K562 (cell line): Measurements from ENCODE around the gene AAK1. TPM values are rescaled to one million over a fixed set of nuclear protein-coding genes. Genes with fewer than 3 reads are reported as not detected.
A peak's percentile ranks its signal among the peaks of the same experiment; 100 is the strongest.

ENCODE experiments used
- ATAC-seq: fragments of 200-7000 bp; cut with Tn5 transposase; 3 replicates; pipeline ENCODE4 v1.9.1; 2020; ENCODE audit warnings: moderate library complexity
- BruUV-seq: library from RNA; stranded (reverse); fragments of 400-500 nt; replicated peaks from 2 replicates; lab custom pipeline; 2021; lab: Mats Ljungman, UMichigan
- CTCF ChIA-PET: fragments of 300-600 bp; formaldehyde crosslinking; extraction: SDS; loops from one replicate; lab custom pipeline; 2021; ENCODE audit warnings: low intra/inter-chr PET ratio; lab: Yijun Ruan, JAX
- POLR2A ChIA-PET: fragments of 300-600, 350-650 bp; sonication (Branson Sonifier 250); formaldehyde crosslinking; extraction: SDS; loops from one replicate; lab custom pipeline; 2021; ENCODE audit warnings: antibody characterized with exemption, inconsistent platforms; lab: Yijun Ruan, JAX
- DNase-seq, 4 experiments: peaks; one replicate each; pipeline versions ENCODE4 v3.0.0 to v3.0.0-alpha.2; 2011 to 2018; ENCODE audit warnings: low spot score in 3 of 4, mixed read lengths in 3 of 4; ENCODE audit errors: extremely low read depth in 1 of 4
- FAIRE-seq: peaks from 2 replicates; lab custom pipeline; 2011; peaks lifted over from hg19 to GRCh38; lab: Jason Lieb, UNC
- H2AFZ ChIP-seq: 2 replicates; pipeline ENCODE4 v1.6.0; 2011; ENCODE audit warnings: low read depth, low read length, control low read depth, inconsistent platforms
- H3K27ac ChIP-seq: fragments of 200-600 bp; 3 replicates; pipeline ENCODE4 v1.8.0; 2011; ENCODE audit warnings: low read depth, mild to moderate bottlenecking, control low read depth, inconsistent platforms, low read length, moderate library complexity, mixed read lengths; ENCODE audit errors: extremely low read depth
- H3K27me3 ChIP-seq, 2 experiments: fragments of 300-600 bp in 1 of 2; 2 replicates in 1 of 2; 3 replicates in 1 of 2; pipeline versions ENCODE4 v1.6.0 to v1.8.0; 2011; ENCODE audit warnings: inconsistent platforms in 2 of 2, low read length in 2 of 2, mild to moderate bottlenecking in 1 of 2, mixed read lengths in 1 of 2, moderate library complexity in 1 of 2; ENCODE audit not compliant: control insufficient read depth in 2 of 2, insufficient read depth in 2 of 2
- H3K36me3 ChIP-seq: fragments of 300-600 bp; 3 replicates; pipeline ENCODE4 v1.8.0; 2011; ENCODE audit warnings: mild to moderate bottlenecking, low read length, inconsistent platforms; ENCODE audit not compliant: control insufficient read depth, insufficient read depth
- H3K4me1 ChIP-seq, 2 experiments: fragments of 200-600 bp in 1 of 2; replicated peaks in 1 of 2; 2 replicates in 1 of 2; 3 replicates in 1 of 2; pipeline versions ENCODE4 v1.5.1 to v1.8.0; 2011; ENCODE audit warnings: inconsistent platforms in 2 of 2, low read length in 2 of 2, mild to moderate bottlenecking in 1 of 2, mixed read lengths in 1 of 2, moderate library complexity in 1 of 2; ENCODE audit not compliant: control insufficient read depth in 2 of 2, insufficient read depth in 2 of 2
- H3K4me2 ChIP-seq: 2 replicates; pipeline ENCODE4 v1.6.1; 2011; ENCODE audit warnings: low read length, control low read depth, inconsistent platforms, mixed read lengths; ENCODE audit not compliant: insufficient read depth
- H3K4me3 ChIP-seq: fragments of 200-600 bp; sonication (generic), shearing (Covaris generic); 2 replicates; pipeline ENCODE4 v1.5.1; 2016; ENCODE audit warnings: control low read depth, inconsistent platforms
- H3K79me2 ChIP-seq: fragments of 200-600 bp; 3 replicates; pipeline ENCODE4 v1.8.0; 2011; ENCODE audit warnings: low read length, inconsistent platforms; ENCODE audit not compliant: control insufficient read depth, insufficient read depth
- H3K9ac ChIP-seq, 2 experiments: 2 replicates each; pipeline versions ENCODE4 v1.6.0 to v1.6.1; 2011; ENCODE audit warnings: low read depth in 2 of 2, low read length in 2 of 2, control low read depth in 1 of 2, inconsistent platforms in 1 of 2, mild to moderate bottlenecking in 1 of 2, mixed read lengths in 1 of 2; ENCODE audit not compliant: insufficient read depth in 1 of 2
- H3K9me1 ChIP-seq: one replicate; pipeline ENCODE4 v1.6.0; 2011; ENCODE audit warnings: inconsistent platforms, mild to moderate bottlenecking, low read length, moderate library complexity; ENCODE audit not compliant: control insufficient read depth, insufficient read depth
- H3K9me3 ChIP-seq: replicated peaks from 2 replicates; pipeline ENCODE4 v1.5.1; 2011; ENCODE audit warnings: low read depth, low read length, inconsistent platforms; ENCODE audit not compliant: control insufficient read depth, insufficient read depth
- H4K20me1 ChIP-seq: replicated peaks from 2 replicates; pipeline ENCODE4 v1.6.1; 2011; ENCODE audit warnings: low read length, inconsistent platforms, mixed read lengths; ENCODE audit not compliant: control insufficient read depth, insufficient read depth
- ARID1B ChIP-seq: fragments of 450-650 bp; IDR thresholded peaks from 2 replicates; pipeline ENCODE4 v1.6.1; 2016; ENCODE audit warnings: antibody characterized with exemption, mild to moderate bottlenecking, inconsistent platforms
- BCL6 ChIP-seq: fragments of 250-450 bp; sonication (Bioruptor Pico); IDR thresholded peaks from 2 replicates; pipeline ENCODE4 v1.4.0; 2020
- CAMTA2 ChIP-seq: fragments of 250-450 bp; sonication (Bioruptor Pico); conservative IDR thresholded peaks from 2 replicates; pipeline ENCODE4 v1.5.1; 2022
- CBFA2T3 ChIP-seq: fragments of 450-650 bp; IDR thresholded peaks from 2 replicates; pipeline ENCODE4 v1.6.1; 2017
- CCNT2 ChIP-seq: IDR thresholded peaks from 2 replicates; pipeline ENCODE4 v1.6.1; 2011; ENCODE audit warnings: borderline replicate concordance, low read depth, mild to moderate bottlenecking, moderate library complexity, mixed read lengths, low read length; ENCODE audit not compliant: insufficient read length; ENCODE audit errors: extremely low read depth
- CHD4 ChIP-seq: fragments of 200-600 bp; sonication (generic); IDR thresholded peaks from 3 replicates; pipeline ENCODE4 v1.6.1; 2012; ENCODE audit warnings: low read depth, mild to moderate bottlenecking, mixed read lengths, low read length, inconsistent platforms; ENCODE audit not compliant: insufficient read depth, insufficient replicate concordance, poor library complexity, severe bottlenecking
- CREM ChIP-seq: IDR thresholded peaks from 2 replicates; pipeline ENCODE4 v1.6.1; 2014; ENCODE audit warnings: antibody characterized with exemption, low read depth
- EHMT2 ChIP-seq: fragments of 450-650 bp; IDR thresholded peaks from 2 replicates; pipeline ENCODE4 v1.6.1; 2018; ENCODE audit warnings: antibody characterized with exemption
- ELF4 ChIP-seq: fragments of 450-650 bp; formaldehyde crosslinking; IDR thresholded peaks from 2 replicates; pipeline ENCODE4 v1.4.0; 2022; ENCODE audit warnings: missing genetic modification characterization
- EP400 ChIP-seq: fragments of 450-650 bp; IDR thresholded peaks from 2 replicates; pipeline ENCODE4 v1.6.1; 2017; ENCODE audit warnings: antibody characterized with exemption, mild to moderate bottlenecking, moderate library complexity
- GATAD2B ChIP-seq: fragments of 450-650 bp; IDR thresholded peaks from 2 replicates; pipeline ENCODE4 v1.6.1; 2017; ENCODE audit warnings: mild to moderate bottlenecking, borderline replicate concordance
- HDAC2 ChIP-seq: fragments of 450-650 bp; IDR thresholded peaks from 2 replicates; pipeline ENCODE4 v1.6.1; 2016; ENCODE audit warnings: mild to moderate bottlenecking
- HMG20A ChIP-seq: fragments of 450-650 bp; formaldehyde crosslinking; conservative IDR thresholded peaks from 2 replicates; pipeline ENCODE4 v1.4.0; 2020; ENCODE audit warnings: mild to moderate bottlenecking, mixed read lengths
- HNRNPH1 ChIP-seq: fragments of 200-400 bp; formaldehyde crosslinking; optimal IDR thresholded peaks from 2 replicates; pipeline ENCODE3; 2017; ENCODE audit warnings: low read depth, mild to moderate bottlenecking, low read length, moderate library complexity
- KLF10 ChIP-seq: fragments of 250-450 bp; sonication (Bioruptor Pico); IDR thresholded peaks from 2 replicates; pipeline ENCODE4 v1.6.1; 2021; ENCODE audit warnings: matching md5 sums
- PML ChIP-seq: IDR thresholded peaks from 2 replicates; pipeline ENCODE4 v1.6.1; 2012; ENCODE audit warnings: low read length, inconsistent platforms
- RBFOX2 ChIP-seq: fragments of 200-400 bp; formaldehyde crosslinking; IDR thresholded peaks from 2 replicates; pipeline ENCODE4 v1.6.1; 2017; ENCODE audit warnings: low read depth, mild to moderate bottlenecking, low read length, moderate library complexity
- SMAD3 ChIP-seq: fragments of 450-650 bp; formaldehyde crosslinking; conservative IDR thresholded peaks from 2 replicates; pipeline ENCODE4 v1.4.0; 2020; ENCODE audit warnings: mild to moderate bottlenecking
- ZEB2 ChIP-seq: fragments of 450-650 bp; IDR thresholded peaks from 2 replicates; pipeline ENCODE4 v1.6.1; 2016
- ZNF24 ChIP-seq: fragments of 450-650 bp; IDR thresholded peaks from 2 replicates; pipeline ENCODE4 v1.6.1; 2016
- ZNF696 ChIP-seq: fragments of 250-450 bp; sonication (Bioruptor Pico); conservative IDR thresholded peaks from 2 replicates; pipeline ENCODE4 v1.4.0; 2020; ENCODE audit warnings: mild to moderate bottlenecking, moderate library complexity
- WGBS: fragments of 100-300 bp; shearing (Covaris generic); methylation state at CpG from one replicate; pipeline ENCODE4 v1.1.6; 2016; ENCODE audit warnings: low coverage, mixed read lengths; ENCODE audit not compliant: insufficient coverage; ENCODE audit errors: missing lambda C conversion rate; 5-methylcytosine and 5-hydroxymethylcytosine counted together
- in situ Hi-C: fragments of 300-500 bp; cut with MboI; formaldehyde crosslinking; loops from 4 replicates; pipeline ENCODE4 v1.15.0; 2018; ENCODE audit warnings: inconsistent platforms, mixed read lengths
- intact Hi-C: fragments of 100-400 bp; cut with micrococcal nuclease; formaldehyde crosslinking; loops from 2 replicates; pipeline ENCODE4 v1.14.2; 2022
- polyA plus RNA-seq, 8 experiments: library from polyadenylated mRNA; depleted of rRNA in 4 of 8; stranded (reverse) in 5 of 8; unstranded in 3 of 8; fragments of >200 nt; fragmentation: Nextera tagmentation in 2 of 8; fragmentation: Illumina TruSeq in 1 of 8; extraction: Ambion mirVana in 2 of 8; extraction: Trizol in 1 of 8; gene quantifications; 2 replicates each; pipeline versions ENCODE4 v1.2.1 to v1.2.3, GENCODE V29; 2011 to 2014; ENCODE audit warnings: inconsistent platforms in 1 of 8, missing spikeins in 1 of 8
- total RNA-seq, 7 experiments: library from RNA; depleted of rRNA in 6 of 7; stranded (reverse); fragments of >200 nt in 6 of 7; fragmentation: Illumina TruSeq in 2 of 7; extraction: Trizol in 2 of 7; gene quantifications; 2 replicates each; pipeline versions ENCODE4 v1.2.1 to v1.2.3, GENCODE V29; 2011 to 2021; ENCODE audit warnings: low replicate concordance in 1 of 7
- TF ChIP-seq, protein P1 (sequence below): IDR thresholded peaks from 2 replicates; pipeline ENCODE4 v1.6.1; 2011; ENCODE audit warnings: borderline replicate concordance, low read depth, mild to moderate bottlenecking, moderate library complexity, low read length; ENCODE audit not compliant: insufficient read depth, poor library complexity, severe bottlenecking

AAK1 gene
- total and polyA plus RNA-seq, 9 of the 15 experiments (the other 6 are each of a cell fraction or from before 2014, with no cell fraction given) = 0.89 to 17.1 (median 6.0) TPM

DNA sequence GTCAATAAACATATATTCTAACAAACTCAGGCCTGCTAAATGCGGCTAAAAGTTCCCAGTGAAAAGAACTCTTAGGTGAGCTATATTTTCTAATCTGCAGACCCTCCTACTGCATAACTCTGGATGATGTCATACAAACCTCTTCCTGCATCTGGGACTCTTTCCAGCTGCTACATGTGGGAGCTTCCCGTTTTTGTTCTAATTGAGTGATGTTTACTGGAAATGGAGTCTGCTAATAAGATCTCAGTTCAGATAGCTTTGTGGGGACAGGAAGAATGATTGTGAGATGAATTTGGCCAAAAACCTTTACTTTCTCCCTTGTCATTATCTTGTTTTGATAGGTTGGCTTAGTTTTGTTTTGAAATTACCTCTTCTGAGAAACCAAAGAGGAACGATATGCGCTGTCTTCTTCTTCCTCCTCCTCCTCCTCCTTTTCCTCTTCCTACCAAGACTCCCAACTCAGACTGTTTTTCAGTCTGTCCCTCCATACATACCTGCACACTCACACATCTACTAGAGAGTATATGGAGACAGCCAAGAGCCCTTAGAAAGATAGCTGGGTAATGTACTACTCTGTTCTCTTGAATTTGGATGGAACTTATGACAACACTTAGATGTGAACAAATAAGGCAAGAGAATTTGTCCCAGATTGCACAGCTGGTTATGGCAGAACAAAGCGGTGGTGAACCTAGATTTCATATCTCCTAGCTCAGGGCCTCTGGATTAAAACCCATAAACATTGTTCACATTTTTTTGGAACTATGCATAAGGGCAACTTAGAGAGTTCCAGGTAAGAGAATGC is 39.8 kb upstream of the AAK1 start:
- in situ Hi-C loops = no loop called here
- FAIRE-seq (peak; percentile 65), DNase-seq (peak; percentile 38 to 66 (median 40)), ATAC-seq (peak; percentile 75)
- H4K20me1 ChIP-seq = no peaks in the 10 kb centered on the region
- peaks cover 0 to 23% of the 10 kb centered on the region in 2 experiments; a peak in 3 of 5 replicates for H3K4me1 ChIP-seq
- no peaks in the 10 kb centered on the region for H3K27me3 ChIP-seq
- H3K36me3 ChIP-seq = no peaks in the 10 kb centered on the region
- ChIA-PET POLR2A (interaction anchor here (0.5 to 1.8 kb wide), 12 partner anchors 8 to 625 kb away, joined by 3 to 7 read pairs (median 4); no protein-coding TSS in a partner anchor), CTCF (interaction anchor here (0.6 kb wide), 2 partner anchors 55 to 180 kb away, joined by 3 read pairs; no protein-coding TSS in a partner anchor)
- BruUV-seq = no TSS peak
- no peaks in the 10 kb centered on the region for H3K9me1 ChIP-seq
- 0% methylated on average over 5 of the region's 5 CpGs for WGBS
- peak overlapping the region; percentile 89 for H2AFZ ChIP-seq
- intact Hi-C loops = loop anchor here (5.0 kb wide), 1 partner anchor 41 kb away; the partner anchor contains the start of gene AAK1
- H3K4me3 ChIP-seq = no peak overlapping the region
- H3K27ac ChIP-seq = peak overlapping the region; percentile 67; the same call in 2 of the 3 replicates
- H3K4me2 ChIP-seq = peak overlapping the region; percentile 68
- peak overlapping the region in 1 of 2 experiments; percentile 57; a peak in 2 of 4 replicates for H3K9ac ChIP-seq
- H3K9me3 ChIP-seq = no peaks in the 10 kb centered on the region
- no peaks in the 10 kb centered on the region for H3K79me2 ChIP-seq
- TF ChIP-seq CCNT2 (peak; percentile 41), KLF10 (CRISPR knock-in tag) (no peak), CHD4 (no peak), EP400 (peak; percentile 54), ZNF24 (no peak), BCL6 (CRISPR knock-in tag) (no peak), HNRNPH1 (no peak), PML (peak; percentile 26; the same call in 1 of the 2 replicates), RBFOX2 (no peak), SMAD3 (CRISPR knock-in tag) (no peak), CREM (peak; percentile 66), HDAC2 (0 out of 2 replicates have a peak, but pooled peaks have one; percentile 53), GATAD2B (0 out of 2 replicates have a peak, but pooled peaks have one; percentile 49), EHMT2 (peak; percentile 65; the same call in 1 of the 2 replicates), ELF4 (0 out of 2 replicates have a peak, but pooled peaks have one; percentile 35), HMG20A (CRISPR knock-in tag) (no peak), ZNF696 (CRISPR knock-in tag) (no peak), ZEB2 (peak; percentile 86), ARID1B (peak; percentile 83), CBFA2T3 (peak; percentile 53; the same call in 1 of the 2 replicates), CAMTA2 (CRISPR knock-in tag) (no peak)
- TF ChIP-seq, protein P1, sequence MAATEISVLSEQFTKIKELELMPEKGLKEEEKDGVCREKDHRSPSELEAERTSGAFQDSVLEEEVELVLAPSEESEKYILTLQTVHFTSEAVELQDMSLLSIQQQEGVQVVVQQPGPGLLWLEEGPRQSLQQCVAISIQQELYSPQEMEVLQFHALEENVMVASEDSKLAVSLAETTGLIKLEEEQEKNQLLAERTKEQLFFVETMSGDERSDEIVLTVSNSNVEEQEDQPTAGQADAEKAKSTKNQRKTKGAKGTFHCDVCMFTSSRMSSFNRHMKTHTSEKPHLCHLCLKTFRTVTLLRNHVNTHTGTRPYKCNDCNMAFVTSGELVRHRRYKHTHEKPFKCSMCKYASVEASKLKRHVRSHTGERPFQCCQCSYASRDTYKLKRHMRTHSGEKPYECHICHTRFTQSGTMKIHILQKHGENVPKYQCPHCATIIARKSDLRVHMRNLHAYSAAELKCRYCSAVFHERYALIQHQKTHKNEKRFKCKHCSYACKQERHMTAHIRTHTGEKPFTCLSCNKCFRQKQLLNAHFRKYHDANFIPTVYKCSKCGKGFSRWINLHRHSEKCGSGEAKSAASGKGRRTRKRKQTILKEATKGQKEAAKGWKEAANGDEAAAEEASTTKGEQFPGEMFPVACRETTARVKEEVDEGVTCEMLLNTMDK = no peak
